Amniotic stem cell (primary cell): ENCODE results near the gene PSMD1.
"Not testable (repeated sequence)": the region's sequence is repeated elsewhere in the genome, so short reads cannot be mapped to it uniquely, and the experiment has no call there.

ENCODE experiments used
- DNase-seq: peaks from one replicate; lab custom pipeline; 2025; lab: John Stamatoyannopoulos, UW

Gene PSMD1

GRCh38 chr2:231187736-231188505 is 131.3 kb downstream of the PSMD1 start:
- DNase-seq, result no peak

GRCh38 chr2:231188506-231189170 is 132.0 kb downstream of the PSMD1 start:
- no peak for DNase-seq

GRCh38 chr2:231189171-231189530 is 132.5 kb downstream of the PSMD1 start:
- no peak for DNase-seq

- DNase-seq, result no peak
Observed at GRCh38 chr2:231189571-231190495, 133.2 kb downstream of the PSMD1 start.

- no peak for DNase-seq
Observed at GRCh38 chr2:231190531-231191197, 134.0 kb downstream of the PSMD1 start.

- peak; percentile 73 for DNase-seq
Observed at GRCh38 chr2:231191896-231192872, 135.5 kb downstream of the PSMD1 start.

GRCh38 chr2:231193216-231193615 is 136.5 kb downstream of the PSMD1 start:
- no peak for DNase-seq

- DNase-seq, result no peak
Observed at GRCh38 chr2:231196592-231196991, 139.9 kb downstream of the PSMD1 start.

GRCh38 chr2:231197196-231197595 is 140.5 kb downstream of the PSMD1 start:
- DNase-seq, result not testable (repeated sequence)

GRCh38 chr2:231197706-231198290 is 141.1 kb downstream of the PSMD1 start:
- DNase-seq, result no peak

- DNase-seq, result peak; percentile 30
Observed at GRCh38 chr2:231198291-231199173, 141.9 kb downstream of the PSMD1 start, which contains the start of gene ARMC9. Gene ARMC9, plus strand, starts transcription at chr2:231198631. Its CDS starts 7,608 bp downstream, at chr2:231206239.

GRCh38 chr2:231199219-231199618 is 142.6 kb downstream of the PSMD1 start:
- DNase-seq, result no peak

GRCh38 chr2:231200805-231201474 is 144.3 kb downstream of the PSMD1 start:
- DNase-seq, result peak; percentile 75

GRCh38 chr2:231201475-231201814 is 144.8 kb downstream of the PSMD1 start:
- DNase-seq, result no peak

GRCh38 chr2:231203087-231203486 is 146.4 kb downstream of the PSMD1 start:
- DNase-seq, result no peak

- DNase-seq, result no peak
Observed at GRCh38 chr2:231204146-231204545, 147.5 kb downstream of the PSMD1 start.

- DNase-seq, result no peak
Observed at GRCh38 chr2:231204581-231204980, 147.9 kb downstream of the PSMD1 start.

GRCh38 chr2:231207734-231208133 is 151.1 kb downstream of the PSMD1 start:
- no peak for DNase-seq

- no peak for DNase-seq
Observed at GRCh38 chr2:231210782-231211181, 154.1 kb downstream of the PSMD1 start.
